GM18499 (cell line): ENCODE results near the gene VASH2.
"Not testable (repeated sequence)": the region's sequence is repeated elsewhere in the genome, so short reads cannot be mapped to it uniquely, and the experiment has no call there.

Experiments
- ATAC-seq: cut with Tn5 transposase; IDR thresholded peaks from one replicate; pipeline ENCODE4 v1.9.1; 2021; ENCODE audit warnings: moderate number of reproducible peaks; ENCODE audit not compliant: insufficient read depth, unreplicated experiment

The VASH2 gene

GRCh38 chr1:212950243-212951125, at the start of gene VASH2:
TSS of gene VASH2 (plus strand) at chr1:212950541. CDS start at chr1:212951543, 1,002 bp downstream.
- peak; percentile 77 for ATAC-seq

GRCh38 chr1:212901290-212901689, 49.1 kb upstream of the VASH2 start:
- no peak for ATAC-seq

GRCh38 chr1:212902054-212902453, 48.3 kb upstream of the VASH2 start:
- no peak for ATAC-seq

GRCh38 chr1:212903664-212904063, 46.7 kb upstream of the VASH2 start:
- no peak for ATAC-seq

- ATAC-seq, result not testable (repeated sequence)
These were observed 42.3 kb upstream of the VASH2 start for GRCh38 chr1:212908071-212908470.

DNA sequence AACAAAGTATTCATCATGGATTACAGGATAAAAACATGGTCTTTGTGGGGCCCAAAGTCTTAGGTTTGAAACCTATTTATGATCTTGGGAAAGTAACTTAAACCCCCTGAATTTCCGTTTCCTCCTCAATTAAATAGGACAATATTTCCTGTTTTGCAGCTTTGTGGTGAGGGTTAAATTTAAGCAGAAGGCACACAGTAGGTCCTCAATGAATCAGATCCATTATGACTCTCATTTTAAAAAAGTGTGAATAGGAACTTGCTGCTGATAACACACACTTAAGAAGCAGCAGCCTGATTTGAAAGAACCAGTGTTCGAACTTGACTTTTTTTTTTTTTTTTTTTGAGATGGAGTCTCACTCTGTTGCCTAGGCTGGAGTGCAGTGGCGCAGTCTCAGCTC, 41.4 kb upstream of the VASH2 start:
- no peak for ATAC-seq

DNA sequence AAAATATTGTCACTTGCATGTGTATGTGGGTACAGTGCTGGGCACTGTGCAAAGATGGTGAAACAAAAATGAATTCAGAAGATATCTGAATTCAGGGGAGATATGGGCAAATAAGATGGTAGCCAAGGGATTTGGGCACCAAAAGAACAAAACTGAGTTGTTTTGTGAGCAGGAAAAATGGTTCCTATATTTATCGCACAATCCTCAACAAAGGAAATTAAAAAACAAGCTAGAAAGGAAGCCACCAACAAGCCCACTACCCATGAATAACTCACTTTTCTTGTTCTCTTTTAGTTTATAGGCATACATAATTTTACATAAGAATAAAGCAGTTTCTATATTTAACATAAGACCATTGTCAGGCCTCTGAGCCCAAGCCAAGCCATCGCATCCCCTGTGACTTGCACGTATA, 40.7 kb upstream of the VASH2 start:
- no peak for ATAC-seq

DNA sequence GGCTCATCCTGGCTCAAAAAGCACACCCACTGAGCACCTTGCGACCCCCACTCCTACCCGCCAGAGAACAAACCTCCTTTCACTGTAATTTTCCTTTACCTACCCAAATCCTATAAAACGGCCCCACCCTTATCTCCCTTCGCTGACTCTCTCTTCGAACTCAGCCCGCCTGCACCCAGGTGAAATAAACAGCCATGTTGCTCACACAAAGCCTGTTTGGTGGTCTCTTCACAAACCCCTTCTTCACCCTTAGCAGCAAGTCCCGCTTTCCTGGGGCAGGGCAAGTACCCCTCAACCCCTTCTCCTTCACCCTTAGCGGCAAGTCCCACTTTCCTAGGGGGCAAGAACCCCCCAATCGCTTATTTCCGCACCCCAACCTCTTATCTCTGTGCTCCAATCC, 40.1 kb upstream of the VASH2 start:
- ATAC-seq, result not testable (repeated sequence)

DNA sequence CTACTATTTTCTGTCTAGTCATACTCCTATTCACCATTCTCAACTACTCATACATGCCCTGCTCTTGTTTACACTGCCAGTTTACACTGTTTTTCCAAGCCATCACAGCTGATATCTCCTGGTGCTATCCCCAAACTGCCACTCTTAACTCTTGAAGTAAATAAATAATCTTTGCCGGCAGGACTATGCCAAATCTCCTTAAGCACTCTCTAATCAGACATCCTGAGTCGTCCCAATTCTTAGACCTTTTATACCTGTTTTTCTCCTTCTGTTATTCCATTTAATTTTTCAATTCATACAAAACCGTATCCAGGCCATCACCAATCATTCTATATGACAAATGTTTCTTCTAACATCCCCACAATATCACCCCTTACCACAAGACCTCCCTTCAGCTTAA, 36.7 kb upstream of the VASH2 start:
- not testable (repeated sequence) for ATAC-seq

DNA sequence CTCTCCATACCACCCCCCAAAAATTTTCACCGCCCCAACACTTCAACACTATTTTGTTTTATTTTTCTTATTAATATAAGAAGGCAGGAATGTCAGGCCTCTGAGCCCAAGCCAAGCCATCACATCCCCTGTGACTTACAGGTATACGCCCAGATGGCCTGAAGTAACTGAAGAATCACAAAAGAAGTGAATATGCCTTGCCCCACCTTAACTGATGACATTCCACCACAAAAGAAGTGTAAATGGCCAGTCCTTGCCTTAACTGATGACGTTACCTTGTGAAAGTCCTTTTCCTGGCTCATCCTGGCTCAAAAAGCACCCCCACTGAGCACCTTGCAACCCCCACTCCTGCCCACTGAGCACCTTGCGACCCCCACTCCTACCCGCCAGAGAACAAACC, 36.2 kb upstream of the VASH2 start:
- ATAC-seq, result not testable (repeated sequence)

GRCh38 chr1:212914789-212915188, 35.6 kb upstream of the VASH2 start:
- no peak for ATAC-seq

GRCh38 chr1:212915245-212916091, 34.9 kb upstream of the VASH2 start:
- ATAC-seq, result no peak

- no peak for ATAC-seq
These were observed 33.7 kb upstream of the VASH2 start for GRCh38 chr1:212916481-212917133.

DNA sequence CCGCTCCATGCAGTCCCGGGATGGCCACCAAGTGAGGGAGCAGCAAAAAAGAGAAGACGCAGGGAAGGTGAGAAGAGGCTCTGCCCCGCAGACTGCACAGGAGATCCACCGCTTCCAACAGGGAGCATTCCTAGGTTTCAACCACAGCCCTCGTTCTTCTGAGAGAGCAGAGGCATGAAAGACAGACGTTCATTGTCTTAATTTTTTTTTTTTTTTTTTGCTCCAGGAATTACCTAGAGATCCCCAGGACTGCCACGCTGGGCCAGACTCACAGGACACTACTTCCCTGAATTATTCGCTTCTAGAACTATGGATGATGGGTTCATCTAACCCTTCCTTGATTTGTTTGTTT, 33.2 kb upstream of the VASH2 start:
- ATAC-seq, result no peak

GRCh38 chr1:212917858-212918257, 32.5 kb upstream of the VASH2 start:
- no peak for ATAC-seq

GRCh38 chr1:212918824-212919223, 31.5 kb upstream of the VASH2 start:
- no peak for ATAC-seq

- no peak for ATAC-seq
These were observed 30.1 kb upstream of the VASH2 start for GRCh38 chr1:212920246-212920645.

DNA sequence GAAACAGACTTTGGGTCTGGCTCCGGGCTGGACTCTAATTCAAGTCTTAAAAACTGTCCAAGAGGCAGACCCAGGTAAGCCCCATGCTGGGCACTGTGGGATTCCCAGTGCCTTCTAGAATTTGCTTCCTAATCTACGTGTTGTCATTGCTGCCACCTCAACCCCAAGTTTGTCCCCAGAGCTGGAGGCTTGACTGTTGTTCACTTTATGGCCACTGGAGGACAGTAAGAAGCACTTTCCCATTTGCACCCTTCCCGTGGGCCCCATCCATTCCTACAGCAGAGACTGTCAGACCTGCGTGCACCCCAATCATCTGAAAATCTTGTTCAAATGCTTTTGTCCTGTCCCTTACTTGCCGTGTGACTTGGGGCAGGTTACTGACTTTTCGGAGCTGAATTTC, 29.4 kb upstream of the VASH2 start:
- ATAC-seq, result no peak

- no peak for ATAC-seq
These were observed 28.3 kb upstream of the VASH2 start for GRCh38 chr1:212922016-212922415.

- ATAC-seq, result no peak
These were observed 24.0 kb upstream of the VASH2 start for GRCh38 chr1:212926372-212926771.
